HG03095 (cell line): ENCODE results near the gene FLRT2.

ENCODE experiments used
- ATAC-seq: cut with Tn5 transposase; IDR thresholded peaks from one replicate; pipeline ENCODE4 v1.9.1; 2021; ENCODE audit warnings: moderate library complexity; ENCODE audit not compliant: unreplicated experiment

FLRT2 gene

DNA sequence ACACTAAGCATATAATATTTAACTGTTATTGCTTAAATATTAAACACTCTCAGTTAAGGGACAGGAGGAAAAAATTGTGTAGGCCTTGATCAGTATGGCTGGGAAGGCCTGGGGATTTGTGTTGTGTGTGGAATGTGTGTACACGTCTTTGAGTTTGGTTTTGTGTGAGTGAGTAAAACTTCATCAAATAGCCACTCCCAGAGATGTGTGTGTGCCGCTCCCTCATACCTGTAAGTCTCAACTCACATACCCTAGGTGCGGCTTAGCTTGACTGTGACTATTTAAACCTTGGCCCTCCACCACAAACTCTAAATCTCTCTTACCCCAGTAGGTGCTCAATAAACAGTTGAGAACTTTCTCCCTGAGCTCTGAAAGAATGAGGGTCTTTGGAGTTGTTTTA is 64.3 kb downstream of the FLRT2 start:
- no peak for ATAC-seq

DNA sequence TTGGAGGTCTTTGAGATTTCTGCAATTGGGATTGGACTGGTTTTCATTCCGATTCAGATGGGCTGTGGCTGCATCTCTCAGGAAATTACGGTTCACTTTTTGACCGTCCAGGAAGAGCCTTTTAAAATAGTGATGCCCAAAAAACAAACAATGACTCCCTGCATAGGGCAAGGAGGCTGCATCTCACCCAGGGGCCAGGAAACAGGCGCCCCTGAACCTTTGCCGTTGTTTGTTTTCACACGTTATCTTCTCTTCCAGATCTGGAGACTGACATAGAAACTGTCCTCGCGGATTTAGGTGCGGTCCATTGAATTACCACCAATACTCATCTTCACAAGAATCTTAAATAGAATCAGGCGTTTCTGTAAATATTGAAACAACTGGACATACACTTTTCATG is 66.0 kb downstream of the FLRT2 start:
- ATAC-seq: no peak

DNA sequence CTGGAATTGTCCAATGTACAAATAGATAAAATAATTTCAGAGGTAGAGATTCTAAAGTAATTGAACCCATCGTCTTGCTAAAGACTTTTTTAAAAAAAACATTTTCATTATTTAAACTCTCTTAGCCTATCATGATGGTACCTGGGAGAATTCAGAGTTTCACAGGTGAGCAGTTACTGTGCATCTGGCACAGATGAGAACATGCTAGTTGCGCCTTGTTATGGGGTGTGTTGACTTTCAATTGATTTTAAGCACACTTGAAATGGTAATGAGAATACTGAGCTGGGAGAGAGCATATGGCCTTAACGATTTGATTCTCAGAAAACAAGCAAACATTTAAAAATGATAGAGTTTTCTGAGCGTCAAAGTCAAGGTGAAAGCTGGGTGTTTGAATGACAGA is 66.6 kb downstream of the FLRT2 start:
- ATAC-seq: no peak

DNA sequence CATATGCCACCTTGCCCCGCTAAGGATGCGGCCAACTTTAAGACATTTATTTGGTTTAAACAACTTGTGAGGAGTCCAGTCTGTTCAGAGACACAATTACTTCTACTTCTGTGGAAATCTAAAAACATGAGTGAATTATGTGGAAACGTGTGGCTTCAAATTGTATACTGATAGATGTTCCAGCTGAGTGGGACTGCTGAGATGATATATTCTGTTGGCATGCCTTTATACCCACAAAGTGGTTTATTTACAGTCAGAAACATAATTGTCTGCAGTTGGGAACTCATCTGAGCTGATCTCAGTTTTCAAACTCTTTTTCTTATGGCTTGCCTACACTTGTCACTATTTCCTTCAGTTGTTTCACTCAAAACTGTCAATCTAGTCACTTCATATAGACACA is 67.8 kb downstream of the FLRT2 start:
- ATAC-seq: no peak

DNA sequence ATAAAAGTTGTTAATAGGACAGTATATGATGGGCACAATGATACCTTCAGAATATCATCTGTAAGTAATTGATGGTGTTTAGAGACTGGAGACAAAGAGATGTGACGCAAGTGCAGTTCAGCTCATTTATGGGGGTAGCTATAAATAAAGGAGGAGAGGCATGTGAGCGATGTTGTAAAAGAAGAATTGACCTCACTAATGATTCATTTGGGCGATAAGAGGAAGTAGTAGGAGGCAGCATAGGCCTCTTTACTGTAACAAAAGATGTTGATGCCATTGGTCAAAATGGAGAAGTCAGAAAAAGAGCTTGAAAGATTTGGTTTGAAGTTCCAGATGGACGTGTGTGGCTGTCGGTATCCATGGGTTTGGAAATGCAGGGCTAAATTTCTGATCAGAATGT is 70.0 kb downstream of the FLRT2 start:
- no peak for ATAC-seq

DNA sequence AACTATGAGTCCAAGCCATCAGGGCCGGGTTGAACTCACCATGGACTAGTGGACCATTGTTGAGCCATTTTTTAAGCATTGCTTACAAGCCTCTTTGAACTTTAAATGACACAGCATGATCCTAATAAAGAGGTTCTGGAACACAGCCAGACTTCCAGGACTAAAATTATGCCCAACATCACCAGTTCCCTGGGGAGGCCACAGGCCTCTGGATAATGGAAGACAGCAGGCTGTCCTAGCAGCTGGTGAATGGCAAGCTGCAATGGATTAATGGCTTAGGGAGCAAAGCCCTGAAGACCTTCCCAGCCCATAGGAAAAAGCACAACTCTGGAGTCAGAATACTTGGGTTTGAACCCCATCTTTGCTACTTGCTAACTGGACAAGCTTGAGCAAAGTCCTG is 71.3 kb downstream of the FLRT2 start:
- ATAC-seq: no peak

DNA sequence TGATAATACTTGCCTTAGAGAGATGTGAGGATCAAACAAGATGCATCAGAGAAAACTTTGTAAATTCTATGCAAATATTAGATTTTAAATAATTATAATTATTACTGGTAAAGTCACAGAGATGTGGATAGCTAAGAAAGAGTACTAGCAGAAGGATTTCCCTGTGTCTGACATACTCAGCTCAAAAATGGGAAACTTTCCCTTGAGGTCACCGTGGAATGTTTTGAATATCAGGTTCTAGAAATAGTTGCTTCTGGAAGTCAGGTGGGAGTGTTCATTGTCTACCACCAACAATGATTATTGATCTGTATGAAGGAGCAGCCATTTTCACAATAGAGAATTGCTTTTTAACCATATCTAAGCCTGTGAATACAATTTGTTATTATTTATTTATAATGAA is 71.7 kb downstream of the FLRT2 start:
- no peak for ATAC-seq

DNA sequence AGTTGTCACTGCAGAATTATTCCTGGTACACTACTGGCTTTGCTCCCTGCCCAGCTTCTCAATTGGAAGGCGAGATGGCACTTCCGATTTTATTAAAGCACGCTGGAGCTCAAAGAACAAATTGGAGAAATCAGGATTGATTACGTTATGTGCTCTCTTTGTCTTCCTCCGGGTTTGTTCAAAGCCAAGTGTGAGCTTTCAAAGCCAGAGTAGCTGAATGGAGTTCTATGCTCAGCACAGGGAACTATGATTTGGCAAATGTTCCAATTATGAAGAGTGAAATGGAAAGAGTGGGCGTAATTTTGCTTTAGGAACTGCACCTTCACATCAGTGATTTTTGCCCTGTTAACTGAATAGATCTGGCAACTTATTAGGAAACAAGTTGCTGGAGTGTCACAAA is 72.4 kb downstream of the FLRT2 start:
- ATAC-seq: no peak

DNA sequence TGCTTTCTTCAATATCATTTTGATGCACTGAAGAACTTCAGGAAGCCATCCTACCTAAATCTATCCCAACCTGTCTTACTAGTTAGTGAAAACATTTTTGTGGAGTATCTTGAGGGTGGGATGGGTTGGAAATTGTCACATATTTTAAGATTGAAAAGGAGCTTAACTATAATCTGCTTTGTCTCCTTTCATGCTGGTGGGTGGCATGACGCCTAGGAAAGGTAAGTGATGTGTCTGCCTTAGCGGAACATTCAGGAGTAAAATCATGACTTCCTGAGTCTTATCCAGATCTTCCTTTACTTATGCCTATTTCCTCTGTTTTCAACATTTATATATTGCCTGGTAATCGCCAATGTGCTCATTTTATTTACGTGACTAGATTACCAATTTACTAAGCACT is 74.1 kb downstream of the FLRT2 start:
- ATAC-seq: no peak

DNA sequence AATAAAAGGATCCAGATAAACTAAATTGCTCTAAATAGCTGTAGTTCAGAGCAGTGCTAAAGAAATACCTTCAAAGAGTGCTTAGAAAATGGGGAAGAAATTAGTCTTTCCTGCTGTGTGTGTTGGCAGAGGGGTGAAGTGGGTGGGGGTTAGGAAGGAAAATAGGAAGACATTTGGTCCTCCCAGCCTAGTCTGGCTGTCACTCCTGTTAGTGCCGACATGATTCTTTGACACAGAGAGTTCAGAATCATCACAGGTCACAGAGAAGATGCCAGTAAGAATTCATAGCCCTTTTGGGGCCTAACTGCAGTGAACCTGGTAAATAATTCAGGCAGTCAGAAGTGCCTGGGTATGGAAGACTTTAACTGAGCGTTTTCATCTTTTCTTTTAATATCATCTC is 74.8 kb downstream of the FLRT2 start:
- ATAC-seq: no peak

DNA sequence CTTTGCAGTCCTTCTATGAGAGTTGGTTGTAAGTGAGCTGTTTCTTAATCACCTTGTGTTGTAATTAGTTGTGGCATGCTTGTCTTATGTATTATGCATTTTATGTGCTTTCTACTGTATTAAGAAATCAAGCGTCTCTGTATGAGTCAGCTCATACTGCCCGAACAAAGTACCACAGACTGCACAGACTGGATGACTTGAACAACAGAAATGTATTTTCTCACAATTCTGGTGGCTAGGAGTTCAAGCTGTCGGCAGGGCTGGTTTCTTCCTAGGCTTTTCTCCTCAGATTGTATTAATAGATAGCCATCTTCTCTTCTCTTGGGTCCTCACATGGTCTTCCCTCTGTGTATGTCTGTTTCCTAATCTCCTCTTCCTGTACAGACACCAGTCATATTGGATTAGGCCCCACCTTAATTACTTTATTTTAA is 77.7 kb downstream of the FLRT2 start:
- no peak for ATAC-seq

DNA sequence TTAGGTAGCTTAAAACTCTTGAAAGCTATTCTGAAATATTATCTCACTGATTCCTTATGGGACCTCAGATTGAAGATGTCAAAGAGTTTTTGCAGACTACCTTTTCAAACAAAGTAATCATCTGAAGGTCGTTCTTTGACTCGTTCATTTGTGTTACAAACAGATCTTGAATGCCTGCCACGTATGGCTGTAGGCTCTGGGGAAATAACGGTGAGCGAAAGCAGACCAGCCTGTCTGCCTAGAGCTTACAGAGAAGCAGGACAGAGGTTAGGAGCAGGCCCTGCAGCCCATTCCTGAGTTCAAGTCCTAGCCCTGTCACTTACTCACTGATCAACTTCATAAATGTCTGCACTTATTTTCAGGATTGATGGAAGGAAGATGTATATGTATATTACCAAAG is 83.6 kb downstream of the FLRT2 start:
- no peak for ATAC-seq

DNA sequence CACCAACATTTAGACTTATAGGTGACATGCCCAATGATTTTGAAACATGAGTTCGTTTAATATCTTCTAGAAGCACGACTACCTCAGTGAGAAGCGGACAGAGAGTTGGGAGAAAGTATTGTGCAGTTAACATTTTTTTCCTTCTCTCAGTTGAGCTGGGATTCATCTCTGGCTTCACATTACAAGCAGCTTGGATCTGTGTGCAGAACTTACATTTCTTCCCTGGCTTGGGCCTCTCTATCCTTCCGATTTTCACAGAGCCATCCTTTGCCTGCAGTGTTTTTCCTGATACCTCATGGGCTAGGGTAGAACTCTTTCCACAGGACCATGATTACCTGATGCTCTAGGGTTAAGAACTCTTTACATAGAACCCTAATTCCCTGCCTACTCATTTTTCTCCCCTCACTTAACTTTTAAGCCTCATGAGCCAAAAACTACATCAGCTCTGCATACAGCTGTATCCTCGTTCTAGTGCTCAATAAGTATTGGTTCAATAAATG is 86.5 kb downstream of the FLRT2 start:
- ATAC-seq: no peak

DNA sequence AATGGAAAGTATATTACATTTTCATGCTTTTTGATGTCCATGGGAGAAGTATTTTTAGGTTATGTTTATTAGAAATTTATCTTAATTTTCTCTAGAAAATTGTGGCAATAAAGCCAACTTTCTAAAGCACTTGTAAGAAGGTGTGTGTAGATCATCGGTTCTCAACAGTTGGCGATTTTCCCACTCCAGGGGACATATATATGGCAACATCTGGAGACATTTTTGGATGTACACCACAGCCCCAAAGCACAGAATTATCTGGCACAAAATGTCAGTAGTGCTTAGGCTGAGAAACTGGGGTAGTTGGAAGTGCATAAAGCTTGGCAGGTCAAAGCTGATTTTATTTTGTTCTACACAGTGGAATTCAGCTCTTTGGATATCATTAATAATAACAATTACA is 86.9 kb downstream of the FLRT2 start:
- ATAC-seq: no peak

DNA sequence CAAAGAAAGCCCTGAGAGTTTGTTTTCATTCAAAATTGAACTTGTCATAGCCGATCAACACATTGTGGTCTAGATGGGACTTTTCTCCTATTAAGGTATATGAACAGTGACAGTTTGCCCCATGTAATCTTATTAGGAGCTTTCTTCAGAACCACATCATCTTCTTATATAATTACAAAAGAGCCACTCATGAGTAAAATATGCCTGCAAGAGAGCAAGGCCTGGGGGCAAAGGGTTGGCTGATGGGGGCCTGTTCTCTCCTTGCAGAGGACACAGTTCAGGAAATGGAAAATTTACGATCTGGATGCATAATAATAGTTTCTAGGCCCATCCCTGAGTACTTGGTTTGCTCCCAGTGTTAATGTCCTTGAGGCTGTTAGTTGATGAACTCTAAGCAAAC is 87.8 kb downstream of the FLRT2 start:
- ATAC-seq: no peak

DNA sequence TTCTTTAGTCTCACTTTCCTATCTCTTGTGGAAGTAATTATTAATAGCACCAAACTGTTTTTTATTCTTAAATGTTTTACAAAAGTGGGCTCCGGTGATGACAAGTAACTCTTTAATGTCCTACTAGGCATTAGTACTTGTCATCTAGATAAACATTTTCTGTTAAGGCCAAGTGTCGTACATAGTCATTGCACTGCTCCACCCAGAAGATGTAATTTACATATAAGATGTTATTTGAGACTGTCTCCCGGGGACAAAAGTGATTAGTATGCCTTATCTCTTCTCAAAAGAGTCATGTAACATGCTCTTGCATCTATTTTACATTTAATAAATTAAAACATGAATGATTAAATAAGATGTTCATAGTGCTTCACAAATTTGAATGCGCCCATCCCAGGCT is 88.4 kb downstream of the FLRT2 start:
- no peak for ATAC-seq

DNA sequence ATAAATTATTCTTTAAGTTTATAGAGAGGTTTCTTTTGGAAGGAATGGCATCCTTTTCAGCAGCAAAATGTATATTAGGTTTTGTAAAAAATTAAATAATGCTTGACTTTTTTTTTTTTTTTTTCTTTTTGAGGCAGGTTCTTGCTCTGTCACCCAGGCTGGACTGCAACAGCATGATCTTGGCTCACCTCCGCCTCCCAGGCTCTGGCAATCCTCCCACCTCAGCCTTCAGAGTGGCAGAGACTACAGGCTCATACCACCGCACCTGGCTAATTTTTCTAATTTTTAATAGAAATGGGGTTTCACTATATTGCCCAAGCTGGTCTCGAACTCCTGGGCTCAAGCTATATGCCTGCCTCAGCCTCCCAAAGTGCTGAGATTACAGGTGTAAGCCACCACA is 89.0 kb downstream of the FLRT2 start:
- ATAC-seq: no peak

DNA sequence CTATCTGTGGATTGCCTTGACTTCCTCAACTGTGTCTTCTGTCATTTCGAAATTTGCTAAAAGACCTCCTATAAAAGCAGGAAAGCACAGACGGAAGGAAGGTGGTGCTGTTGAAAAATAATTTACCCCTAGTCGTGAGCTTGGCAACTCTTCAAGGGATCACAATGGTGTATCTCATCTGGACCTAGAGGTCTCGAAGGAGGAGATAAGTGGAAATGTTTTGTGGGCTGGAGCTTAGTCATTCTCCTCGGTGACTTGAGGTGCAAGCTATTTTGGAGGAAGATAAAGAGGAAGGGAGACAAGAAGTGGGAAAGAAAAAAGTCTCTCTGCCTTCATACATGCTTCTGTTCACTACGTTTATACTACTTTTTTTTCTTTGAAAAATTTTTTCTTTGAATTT is 89.9 kb downstream of the FLRT2 start:
- no peak for ATAC-seq

DNA sequence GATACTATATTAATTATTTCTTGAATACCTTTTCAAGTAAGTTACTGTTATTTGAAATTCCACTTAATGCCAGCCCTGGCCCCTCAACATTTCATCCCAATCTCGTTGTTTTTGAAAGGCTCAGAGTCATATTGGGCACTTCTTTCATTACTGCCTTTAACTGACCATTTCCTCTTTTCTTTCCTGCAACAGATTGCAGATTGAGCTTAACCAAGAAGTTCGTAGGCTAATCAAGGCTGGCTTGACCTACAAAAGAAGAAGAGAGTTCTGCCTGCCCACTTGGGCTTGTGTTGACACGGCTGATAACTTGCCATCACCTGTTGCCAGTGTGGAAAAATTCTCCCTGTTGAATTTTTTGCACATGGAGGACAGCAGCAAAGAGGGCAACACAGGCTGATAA is 91.0 kb downstream of the FLRT2 start:
- no peak for ATAC-seq

DNA sequence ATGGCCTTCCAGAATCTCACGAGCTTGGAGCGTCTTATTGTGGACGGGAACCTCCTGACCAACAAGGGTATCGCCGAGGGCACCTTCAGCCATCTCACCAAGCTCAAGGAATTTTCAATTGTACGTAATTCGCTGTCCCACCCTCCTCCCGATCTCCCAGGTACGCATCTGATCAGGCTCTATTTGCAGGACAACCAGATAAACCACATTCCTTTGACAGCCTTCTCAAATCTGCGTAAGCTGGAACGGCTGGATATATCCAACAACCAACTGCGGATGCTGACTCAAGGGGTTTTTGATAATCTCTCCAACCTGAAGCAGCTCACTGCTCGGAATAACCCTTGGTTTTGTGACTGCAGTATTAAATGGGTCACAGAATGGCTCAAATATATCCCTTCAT is 92.2 kb downstream of the FLRT2 start:
- no peak for ATAC-seq

DNA sequence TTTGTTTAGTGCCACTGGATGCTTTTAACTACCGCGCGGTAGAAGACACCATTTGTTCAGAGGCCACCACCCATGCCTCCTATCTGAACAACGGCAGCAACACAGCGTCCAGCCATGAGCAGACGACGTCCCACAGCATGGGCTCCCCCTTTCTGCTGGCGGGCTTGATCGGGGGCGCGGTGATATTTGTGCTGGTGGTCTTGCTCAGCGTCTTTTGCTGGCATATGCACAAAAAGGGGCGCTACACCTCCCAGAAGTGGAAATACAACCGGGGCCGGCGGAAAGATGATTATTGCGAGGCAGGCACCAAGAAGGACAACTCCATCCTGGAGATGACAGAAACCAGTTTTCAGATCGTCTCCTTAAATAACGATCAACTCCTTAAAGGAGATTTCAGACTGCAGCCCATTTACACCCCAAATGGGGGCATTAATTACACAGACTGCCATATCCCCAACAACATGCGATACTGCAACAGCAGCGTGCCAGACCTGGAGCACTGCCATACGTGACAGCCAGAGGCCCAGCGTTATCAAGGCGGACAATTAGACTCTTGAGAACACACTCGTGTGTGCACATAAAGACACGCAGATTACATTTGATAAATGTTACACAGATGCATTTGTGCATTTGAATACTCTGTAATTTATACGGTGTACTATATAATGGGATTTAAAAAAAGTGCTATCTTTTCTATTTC is 93.2 kb downstream of the FLRT2 start:
- no peak for ATAC-seq

DNA sequence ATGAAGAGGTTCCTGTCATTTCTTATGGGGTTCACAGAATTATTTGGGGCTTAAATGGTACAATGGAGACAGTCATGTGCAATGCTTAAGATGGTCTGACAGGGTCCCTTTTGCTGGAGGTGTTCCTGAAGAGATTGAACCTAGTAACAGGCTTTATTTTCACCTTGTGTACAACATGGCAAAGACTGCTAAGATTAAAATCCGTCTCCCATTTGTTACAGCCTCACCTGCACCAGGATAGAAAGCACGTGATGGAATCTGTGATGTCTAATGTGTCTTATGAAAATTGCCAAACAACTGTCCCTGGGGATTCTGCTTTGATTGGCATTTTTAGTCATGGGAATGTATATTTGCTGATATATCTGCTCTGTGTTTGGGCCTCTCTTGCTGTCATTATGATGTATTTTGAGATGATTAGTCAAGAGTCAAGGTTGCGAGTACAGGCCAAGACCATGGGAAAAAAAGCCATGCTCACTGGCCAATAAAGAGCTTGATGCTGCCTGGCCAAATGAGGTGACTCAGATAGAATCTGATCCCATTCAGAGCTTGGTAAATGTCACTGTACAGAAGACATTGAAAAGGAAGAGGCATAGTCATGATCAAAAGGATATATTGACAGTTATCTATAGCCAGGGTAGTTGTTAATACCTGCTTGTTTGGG is 96.1 kb downstream of the FLRT2 start:
- ATAC-seq: no peak

DNA sequence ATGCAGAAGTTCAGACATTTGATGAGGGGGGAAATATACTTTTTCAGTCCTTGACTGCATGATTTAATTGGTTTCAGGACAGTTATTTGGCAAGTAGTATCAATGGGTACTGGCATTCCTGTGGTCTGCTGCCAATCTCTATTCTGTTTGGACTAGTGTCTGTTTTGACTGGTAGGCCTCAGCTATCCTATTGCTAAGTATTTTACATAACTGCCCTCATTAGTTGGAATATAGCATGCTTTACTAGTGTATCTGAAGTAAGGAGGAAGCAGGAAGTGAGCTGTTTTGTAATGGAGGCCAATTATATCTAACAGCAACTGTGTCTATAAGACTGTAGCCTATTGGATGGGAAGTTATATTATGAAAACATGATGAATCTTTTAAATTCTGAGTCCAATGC is 104.3 kb downstream of the FLRT2 start:
- no peak for ATAC-seq
